Stimulated activated effector memory CD8-positive, alpha-beta T cell treated with anti-CD3 and anti-CD28 coated beads, Interleukin-12 subunit alpha, Interleukin-12 subunit beta, amount 100 ng/mL, for 72 hours (primary cell): ENCODE measurements around the gene ABHD16A.

Experiments
- ATAC-seq: fragments of 150-1000 bp; cut with Tn5 transposase; 2 replicates; pipeline ENCODE4 v1.10.0; 2021
- DNase-seq, 2 donors: peaks; one replicate each; pipeline ENCODE4 v3.0.0; 2021 to 2022; ENCODE audit warnings: low spot score in 2 of 2
- H3K27ac Mint-ChIP-seq: one replicate; pipeline ENCODE4 v1.8.0; 2022; ENCODE audit warnings: mild to moderate bottlenecking, mixed read lengths
- H3K36me3 Mint-ChIP-seq: one replicate; pipeline ENCODE4 v1.8.0; 2022; ENCODE audit warnings: mild to moderate bottlenecking, mixed read lengths
- H3K4me1 Mint-ChIP-seq: one replicate; pipeline ENCODE4 v1.8.0; 2022; ENCODE audit warnings: mixed read lengths
- H3K4me3 Mint-ChIP-seq: one replicate; pipeline ENCODE4 v1.8.0; 2022; ENCODE audit warnings: mild to moderate bottlenecking, mixed read lengths
- H3K9me3 Mint-ChIP-seq: one replicate; pipeline ENCODE4 v1.8.0; 2022; ENCODE audit warnings: mixed read lengths

The ABHD16A gene

GRCh38 chr6:31665501-31666336 lies 37.4 kb downstream of the ABHD16A start, which contains the start of gene CSNK2B:
Gene CSNK2B, plus strand, starts transcription at chr6:31666080. Its CDS starts 752 bp downstream, at chr6:31666832.
- H3K4me1 Mint-ChIP-seq = peaks cover 70% of the 10 kb centered on the region
- H3K9me3 Mint-ChIP-seq = no peaks in the 10 kb centered on the region
- H3K36me3 Mint-ChIP-seq = peaks cover 99% of the 10 kb centered on the region
- DNase-seq = peak; percentile 87 to 98
- peak within 1 kb of the TSS; percentile 99 for H3K27ac Mint-ChIP-seq
- peak within 1 kb of the TSS; percentile 95 for H3K4me3 Mint-ChIP-seq
- peak; percentile 91 for ATAC-seq

- DNase-seq = peak; percentile 70 to 93
- Mint-ChIP-seq H3K36me3 (peaks cover 99% of the 10 kb centered on the region), H3K27ac (peak within 1 kb of the TSS; percentile 99), H3K9me3 (no peaks in the 10 kb centered on the region), H3K4me1 (peaks cover 67% of the 10 kb centered on the region), H3K4me3 (peak within 1 kb of the TSS; percentile 95)
- peak; percentile 63 for ATAC-seq
Observed at GRCh38 chr6:31664790-31665500, 38.2 kb downstream of the ABHD16A start, which contains the start of gene GPANK1. Gene GPANK1, minus strand, starts transcription at chr6:31664997. Its CDS starts 519 bp downstream, at chr6:31664478.

GRCh38 chr6:31663961-31664789 lies 38.9 kb downstream of the ABHD16A start:
- no peak for ATAC-seq

GRCh38 chr6:31663126-31663960 lies 39.8 kb downstream of the ABHD16A start:
- Mint-ChIP-seq H3K4me1 (peaks cover 83% of the 10 kb centered on the region), H3K4me3 (peak overlapping the region; percentile 95), H3K27ac (peak overlapping the region; percentile 99), H3K36me3 (peaks cover 97% of the 10 kb centered on the region), H3K9me3 (no peaks in the 10 kb centered on the region)
- ATAC-seq (no peak), DNase-seq (no peak)

More at GRCh38 chr6:31663961-31664789, 38.9 kb downstream of the ABHD16A start:
- peak overlapping the region; percentile 99 for H3K27ac Mint-ChIP-seq
- H3K36me3 Mint-ChIP-seq = peaks cover 97% of the 10 kb centered on the region
- DNase-seq = peak in 1 of 2 donors; percentile 62
- peaks cover 75% of the 10 kb centered on the region for H3K4me1 Mint-ChIP-seq
- peak overlapping the region; percentile 95 for H3K4me3 Mint-ChIP-seq
- H3K9me3 Mint-ChIP-seq = no peaks in the 10 kb centered on the region

- Mint-ChIP-seq H3K27ac (no peak overlapping the region), H3K36me3 (peaks cover 97% of the 10 kb centered on the region), H3K4me1 (peaks cover 83% of the 10 kb centered on the region), H3K4me3 (peak overlapping the region; percentile 95), H3K9me3 (no peaks in the 10 kb centered on the region)
- no peak for DNase-seq
- no peak for ATAC-seq
Observed at GRCh38 chr6:31662124-31662723, 40.9 kb downstream of the ABHD16A start.

- peak overlapping the region; percentile 95 for H3K4me3 Mint-ChIP-seq
Observed at GRCh38 chr6:31661262-31662123, 41.6 kb downstream of the ABHD16A start.

GRCh38 chr6:31660381-31661261 lies 42.5 kb downstream of the ABHD16A start, which contains the start of gene C6orf47:
Gene C6orf47, minus strand, starts transcription at chr6:31660778. Its CDS starts 831 bp downstream, at chr6:31659947.
- DNase-seq = peak; percentile 59 to 85
- Mint-ChIP-seq H3K36me3 (peaks cover 97% of the 10 kb centered on the region), H3K4me1 (peaks cover 81% of the 10 kb centered on the region), H3K27ac (peak within 1 kb of the TSS; percentile 94), H3K4me3 (peak within 1 kb of the TSS; percentile 95), H3K9me3 (no peaks in the 10 kb centered on the region)
- peak; percentile 75 for ATAC-seq

More at GRCh38 chr6:31661262-31662123, 41.6 kb downstream of the ABHD16A start:
- DNase-seq (no peak), ATAC-seq (no peak)
- H3K4me1 Mint-ChIP-seq = peaks cover 80% of the 10 kb centered on the region
- H3K27ac Mint-ChIP-seq = peak overlapping the region; percentile 94
- peaks cover 97% of the 10 kb centered on the region for H3K36me3 Mint-ChIP-seq
- H3K9me3 Mint-ChIP-seq = no peaks in the 10 kb centered on the region

- Mint-ChIP-seq H3K4me3 (peak overlapping the region; percentile 95), H3K4me1 (peaks cover 84% of the 10 kb centered on the region), H3K27ac (peak overlapping the region; percentile 94), H3K36me3 (peaks cover 98% of the 10 kb centered on the region), H3K9me3 (no peaks in the 10 kb centered on the region)
- DNase-seq (peak in 1 of 2 donors; percentile 57), ATAC-seq (peak; percentile 65)
Observed at GRCh38 chr6:31659649-31660380, 43.3 kb downstream of the ABHD16A start.

- H3K36me3 Mint-ChIP-seq = peaks cover 91% of the 10 kb centered on the region
- peak overlapping the region; percentile 95 for H3K4me3 Mint-ChIP-seq
- ATAC-seq (no peak), DNase-seq (no peak)
- peaks cover 78% of the 10 kb centered on the region for H3K4me1 Mint-ChIP-seq
- H3K9me3 Mint-ChIP-seq = no peaks in the 10 kb centered on the region
- peak overlapping the region; percentile 94 for H3K27ac Mint-ChIP-seq
Observed at GRCh38 chr6:31658983-31659648, 44.0 kb downstream of the ABHD16A start.

- Mint-ChIP-seq H3K4me3 (peak overlapping the region; percentile 95), H3K27ac (peak overlapping the region; percentile 94), H3K4me1 (peaks cover 69% of the 10 kb centered on the region), H3K9me3 (no peaks in the 10 kb centered on the region), H3K36me3 (peaks cover 83% of the 10 kb centered on the region)
- ATAC-seq (no peak), DNase-seq (no peak)
Observed at GRCh38 chr6:31658158-31658688, 44.9 kb downstream of the ABHD16A start.
